PC-3 (cell line): ENCODE measurements around the gene BCAR1.

Experiments used
- EZH2phosphoT487 ChIP-seq: fragments of 300-600 bp; sonication (generic); IDR thresholded peaks from 2 replicates; pipeline ENCODE4 v1.6.1; 2018; ENCODE audit warnings: mild to moderate bottlenecking, antibody characterized with exemption, low read length, borderline replicate concordance
- TF ChIP-seq, protein P1 (sequence below): fragments of 300-600 bp; sonication (generic); conservative IDR thresholded peaks from 2 replicates; pipeline ENCODE4 v1.5.1; 2017; ENCODE audit warnings: antibody characterized with exemption, low read depth, mild to moderate bottlenecking, low read length

- TF ChIP-seq, protein P1, sequence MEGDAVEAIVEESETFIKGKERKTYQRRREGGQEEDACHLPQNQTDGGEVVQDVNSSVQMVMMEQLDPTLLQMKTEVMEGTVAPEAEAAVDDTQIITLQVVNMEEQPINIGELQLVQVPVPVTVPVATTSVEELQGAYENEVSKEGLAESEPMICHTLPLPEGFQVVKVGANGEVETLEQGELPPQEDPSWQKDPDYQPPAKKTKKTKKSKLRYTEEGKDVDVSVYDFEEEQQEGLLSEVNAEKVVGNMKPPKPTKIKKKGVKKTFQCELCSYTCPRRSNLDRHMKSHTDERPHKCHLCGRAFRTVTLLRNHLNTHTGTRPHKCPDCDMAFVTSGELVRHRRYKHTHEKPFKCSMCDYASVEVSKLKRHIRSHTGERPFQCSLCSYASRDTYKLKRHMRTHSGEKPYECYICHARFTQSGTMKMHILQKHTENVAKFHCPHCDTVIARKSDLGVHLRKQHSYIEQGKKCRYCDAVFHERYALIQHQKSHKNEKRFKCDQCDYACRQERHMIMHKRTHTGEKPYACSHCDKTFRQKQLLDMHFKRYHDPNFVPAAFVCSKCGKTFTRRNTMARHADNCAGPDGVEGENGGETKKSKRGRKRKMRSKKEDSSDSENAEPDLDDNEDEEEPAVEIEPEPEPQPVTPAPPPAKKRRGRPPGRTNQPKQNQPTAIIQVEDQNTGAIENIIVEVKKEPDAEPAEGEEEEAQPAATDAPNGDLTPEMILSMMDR = no peak
- TF ChIP-seq EZH2phosphoT487 = no peak
Observed at GRCh38 chr16:75286389-75286788, 35.0 kb upstream of the BCAR1 start.
